ENCODE data around the gene GPR155. TPM values are rescaled to one million over a fixed set of nuclear protein-coding genes. Genes with fewer than 3 reads are reported as not detected.

Gene GPR155
- polyA plus RNA-seq, 1 donor from 2014 or later, result 5.7 TPM

GRCh38 chr2:174510583-174511189 lies 23.9 kb upstream of the GPR155 start:
- Histone ChIP-seq H3K36me3 (ENCODE audit: insufficient read depth, low read length) (no peaks in the 10 kb centered on the region), H3K9me2 (ENCODE audit: insufficient read depth, low read length) (no peaks in the 10 kb centered on the region), H3F3A (ENCODE audit: insufficient read depth, low read length, poor library complexity, severe bottlenecking) (no peaks in the 10 kb centered on the region), H3K27ac (ENCODE audit: low read length) (no peak overlapping the region), H3K9me3 (ENCODE audit: low read length) (no peaks in the 10 kb centered on the region), H3K27me3 (ENCODE audit: insufficient read depth, low read depth, low read length) (no peaks in the 10 kb centered on the region), H3K79me2 (replicated peaks; ENCODE audit: insufficient read depth, low read length) (no peaks in the 10 kb centered on the region), H3K4me2 (ENCODE audit: low read length) (no peak overlapping the region), H3K4me3 (ENCODE audit: low read length) (no peak overlapping the region), H3K9ac (ENCODE audit: low read length) (no peak overlapping the region), H4K20me1 (ENCODE audit: insufficient read depth) (no peaks in the 10 kb centered on the region), H2AFZ (ENCODE audit: low read depth, low read length) (no peak overlapping the region)
- TF ChIP-seq TAF1 (IDR thresholded peaks at IDR 0.05; ENCODE audit: low read depth) (no peak), RAD21 (conservative IDR thresholded peaks at IDR 0.05) (no peak), POLR2AphosphoS5 (IDR thresholded peaks at IDR 0.05) (no peak), EZH2 (IDR thresholded peaks at IDR 0.05; ENCODE audit: borderline replicate concordance, insufficient read depth, low read length, poor library complexity, severe bottlenecking) (no peak), MXI1 (conservative IDR thresholded peaks at IDR 0.05; ENCODE audit: poor library complexity, severe bottlenecking) (no peak), SMC3 (conservative IDR thresholded peaks at IDR 0.05; ENCODE audit: poor library complexity) (no peak), EP300 (conservative IDR thresholded peaks at IDR 0.05; ENCODE audit: poor library complexity, severe bottlenecking) (no peak)
- TF ChIP-seq, protein P1, sequence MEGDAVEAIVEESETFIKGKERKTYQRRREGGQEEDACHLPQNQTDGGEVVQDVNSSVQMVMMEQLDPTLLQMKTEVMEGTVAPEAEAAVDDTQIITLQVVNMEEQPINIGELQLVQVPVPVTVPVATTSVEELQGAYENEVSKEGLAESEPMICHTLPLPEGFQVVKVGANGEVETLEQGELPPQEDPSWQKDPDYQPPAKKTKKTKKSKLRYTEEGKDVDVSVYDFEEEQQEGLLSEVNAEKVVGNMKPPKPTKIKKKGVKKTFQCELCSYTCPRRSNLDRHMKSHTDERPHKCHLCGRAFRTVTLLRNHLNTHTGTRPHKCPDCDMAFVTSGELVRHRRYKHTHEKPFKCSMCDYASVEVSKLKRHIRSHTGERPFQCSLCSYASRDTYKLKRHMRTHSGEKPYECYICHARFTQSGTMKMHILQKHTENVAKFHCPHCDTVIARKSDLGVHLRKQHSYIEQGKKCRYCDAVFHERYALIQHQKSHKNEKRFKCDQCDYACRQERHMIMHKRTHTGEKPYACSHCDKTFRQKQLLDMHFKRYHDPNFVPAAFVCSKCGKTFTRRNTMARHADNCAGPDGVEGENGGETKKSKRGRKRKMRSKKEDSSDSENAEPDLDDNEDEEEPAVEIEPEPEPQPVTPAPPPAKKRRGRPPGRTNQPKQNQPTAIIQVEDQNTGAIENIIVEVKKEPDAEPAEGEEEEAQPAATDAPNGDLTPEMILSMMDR (IDR thresholded peaks at IDR 0.05; ENCODE audit: poor library complexity, severe bottlenecking), result no peak
- TF ChIP-seq, protein P2, sequence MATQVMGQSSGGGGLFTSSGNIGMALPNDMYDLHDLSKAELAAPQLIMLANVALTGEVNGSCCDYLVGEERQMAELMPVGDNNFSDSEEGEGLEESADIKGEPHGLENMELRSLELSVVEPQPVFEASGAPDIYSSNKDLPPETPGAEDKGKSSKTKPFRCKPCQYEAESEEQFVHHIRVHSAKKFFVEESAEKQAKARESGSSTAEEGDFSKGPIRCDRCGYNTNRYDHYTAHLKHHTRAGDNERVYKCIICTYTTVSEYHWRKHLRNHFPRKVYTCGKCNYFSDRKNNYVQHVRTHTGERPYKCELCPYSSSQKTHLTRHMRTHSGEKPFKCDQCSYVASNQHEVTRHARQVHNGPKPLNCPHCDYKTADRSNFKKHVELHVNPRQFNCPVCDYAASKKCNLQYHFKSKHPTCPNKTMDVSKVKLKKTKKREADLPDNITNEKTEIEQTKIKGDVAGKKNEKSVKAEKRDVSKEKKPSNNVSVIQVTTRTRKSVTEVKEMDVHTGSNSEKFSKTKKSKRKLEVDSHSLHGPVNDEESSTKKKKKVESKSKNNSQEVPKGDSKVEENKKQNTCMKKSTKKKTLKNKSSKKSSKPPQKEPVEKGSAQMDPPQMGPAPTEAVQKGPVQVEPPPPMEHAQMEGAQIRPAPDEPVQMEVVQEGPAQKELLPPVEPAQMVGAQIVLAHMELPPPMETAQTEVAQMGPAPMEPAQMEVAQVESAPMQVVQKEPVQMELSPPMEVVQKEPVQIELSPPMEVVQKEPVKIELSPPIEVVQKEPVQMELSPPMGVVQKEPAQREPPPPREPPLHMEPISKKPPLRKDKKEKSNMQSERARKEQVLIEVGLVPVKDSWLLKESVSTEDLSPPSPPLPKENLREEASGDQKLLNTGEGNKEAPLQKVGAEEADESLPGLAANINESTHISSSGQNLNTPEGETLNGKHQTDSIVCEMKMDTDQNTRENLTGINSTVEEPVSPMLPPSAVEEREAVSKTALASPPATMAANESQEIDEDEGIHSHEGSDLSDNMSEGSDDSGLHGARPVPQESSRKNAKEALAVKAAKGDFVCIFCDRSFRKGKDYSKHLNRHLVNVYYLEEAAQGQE (IDR thresholded peaks at IDR 0.05; ENCODE audit: borderline replicate concordance), result no peak

DNA sequence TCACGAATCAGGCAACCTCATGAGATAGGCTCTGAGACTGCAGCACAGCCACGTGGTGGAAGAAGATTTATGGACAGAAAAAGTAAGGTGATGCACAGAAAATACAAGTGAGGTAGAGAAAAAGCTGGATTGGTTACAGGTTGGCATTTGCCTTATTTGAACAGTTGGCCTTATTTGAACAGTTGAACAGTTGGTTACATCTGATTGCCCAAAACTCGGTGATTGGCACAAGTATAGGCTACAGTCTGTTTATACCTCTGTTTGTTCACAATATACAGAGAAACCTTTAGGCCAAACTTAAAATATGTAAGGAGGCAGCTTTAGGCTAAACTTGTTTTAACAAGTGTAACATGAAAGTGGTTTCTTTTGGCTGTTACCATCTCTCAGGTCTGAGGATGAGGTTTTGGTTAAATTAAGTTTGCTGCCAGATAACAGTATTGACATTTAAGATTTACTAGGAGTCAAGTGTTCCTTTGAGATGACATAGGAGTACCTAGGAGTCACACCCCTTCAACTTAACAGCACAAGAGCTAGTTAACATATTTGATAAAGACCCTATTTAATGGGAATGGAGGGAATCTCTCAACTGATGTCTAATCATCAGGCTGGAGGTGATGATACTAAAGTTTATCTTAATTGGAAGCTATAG lies 16.5 kb upstream of the GPR155 start:
- H2AFZ ChIP-seq (ENCODE audit: low read depth, low read length), result no peak overlapping the region
- H3K27ac ChIP-seq (ENCODE audit: low read length), result no peak overlapping the region
- no peaks in the 10 kb centered on the region for H3K9me2 ChIP-seq (ENCODE audit: insufficient read depth, low read length)
- TF ChIP-seq MXI1 (conservative IDR thresholded peaks at IDR 0.05; ENCODE audit: poor library complexity, severe bottlenecking), result no peak
- no peak for TF ChIP-seq SMC3 (conservative IDR thresholded peaks at IDR 0.05; ENCODE audit: poor library complexity)
- TF ChIP-seq TAF1 (IDR thresholded peaks at IDR 0.05; ENCODE audit: low read depth), result no peak
- TF ChIP-seq, protein P2 (IDR thresholded peaks at IDR 0.05; ENCODE audit: borderline replicate concordance), result no peak
- TF ChIP-seq EP300 (conservative IDR thresholded peaks at IDR 0.05; ENCODE audit: poor library complexity, severe bottlenecking), result no peak
- no peak for TF ChIP-seq RAD21 (conservative IDR thresholded peaks at IDR 0.05)
- H3K9me3 ChIP-seq (ENCODE audit: low read length), result no peaks in the 10 kb centered on the region
- no peaks in the 10 kb centered on the region for H3K36me3 ChIP-seq (ENCODE audit: insufficient read depth, low read length)
- H3K9ac ChIP-seq (ENCODE audit: low read length), result no peak overlapping the region
- no peak overlapping the region for H3K4me2 ChIP-seq (ENCODE audit: low read length)
- H3K79me2 ChIP-seq (replicated peaks; ENCODE audit: insufficient read depth, low read length), result no peaks in the 10 kb centered on the region
- no peaks in the 10 kb centered on the region for H3F3A ChIP-seq (ENCODE audit: insufficient read depth, low read length, poor library complexity, severe bottlenecking)
- H4K20me1 ChIP-seq (ENCODE audit: insufficient read depth), result no peaks in the 10 kb centered on the region
- H3K27me3 ChIP-seq (ENCODE audit: insufficient read depth, low read depth, low read length), result no peaks in the 10 kb centered on the region
- no peak overlapping the region for H3K4me3 ChIP-seq (ENCODE audit: low read length)

All from neural cell (in vitro differentiated cells).